Measurements from ENCODE around the gene HMBS. TPM values are rescaled to one million over a fixed set of nuclear protein-coding genes. Genes with fewer than 3 reads are reported as not detected.

Gene HMBS
- total RNA-seq, 4 donors from 2014 or later, result 8.7 to 31.1 (median 14.5) TPM

DNA sequence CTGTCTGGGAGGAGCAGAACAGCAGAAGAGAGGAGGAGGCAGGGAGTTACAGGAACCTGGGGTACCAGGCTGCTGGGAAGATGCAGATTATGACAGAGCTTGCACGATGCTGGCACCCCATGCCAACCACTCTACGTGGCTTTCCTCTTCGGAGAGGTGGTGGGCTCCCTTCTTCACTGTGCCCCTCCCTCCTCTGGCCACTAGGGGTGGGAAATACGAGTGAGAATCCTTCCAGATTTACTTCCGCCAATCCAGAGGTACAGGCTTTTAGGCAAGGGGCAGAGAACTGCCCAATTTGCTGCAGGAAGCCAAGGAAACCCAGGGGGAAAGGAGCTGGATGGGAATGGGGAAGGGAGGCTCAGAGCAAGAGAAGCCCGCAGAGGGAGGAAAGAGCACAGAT is 40.0 kb upstream of the HMBS start:
- TF ChIP-seq POLR2A (IDR thresholded peaks at IDR 0.05) (no peak), CTCF (IDR thresholded peaks at IDR 0.05 in 4 of 5, conservative IDR thresholded peaks at IDR 0.05 in 1 of 5) (no peak)
- Histone ChIP-seq H3K27ac (no peak overlapping the region), H3K9me3 (no peaks in the 10 kb centered on the region), H3K4me1 (no peaks in the 10 kb centered on the region), H3K36me3 (peaks cover 0 to 47% of the 10 kb centered on the region in 2 donors), H3K4me3 (no peak overlapping the region), H3K27me3 (no peaks in the 10 kb centered on the region)
- intact Hi-C loops (cut with DNase I; ENCODE audit: low total_unique reads), result no loop called here
- DNase-seq (no peak), ATAC-seq (no peak)
- in situ Hi-C loops (cut with MboI; ENCODE audit: low sequenced_read_pairs in 4 of 4), result no loop called here

GRCh38 chr11:119046489-119046888 is 38.2 kb upstream of the HMBS start:
- Histone ChIP-seq H3K36me3 (peaks cover 0 to 61% of the 10 kb centered on the region in 2 donors), H3K4me3 (no peak overlapping the region), H3K27me3 (no peaks in the 10 kb centered on the region), H3K9me3 (no peaks in the 10 kb centered on the region), H3K27ac (no peak overlapping the region), H3K4me1 (no peaks in the 10 kb centered on the region)
- intact Hi-C loops (cut with DNase I; ENCODE audit: low total_unique reads) (no loop called here), in situ Hi-C loops (cut with MboI; ENCODE audit: low sequenced_read_pairs in 4 of 4) (no loop called here)
- ATAC-seq, result no peak
- DNase-seq, result no peak
- TF ChIP-seq POLR2A (IDR thresholded peaks at IDR 0.05) (no peak), CTCF (IDR thresholded peaks at IDR 0.05 in 4 of 5, conservative IDR thresholded peaks at IDR 0.05 in 1 of 5) (no peak)

- Histone ChIP-seq H3K4me3 (no peak overlapping the region), H3K27ac (no peak overlapping the region), H3K9me3 (no peaks in the 10 kb centered on the region), H3K4me1 (no peaks in the 10 kb centered on the region), H3K27me3 (no peaks in the 10 kb centered on the region), H3K36me3 (peaks cover 0 to 68% of the 10 kb centered on the region in 2 donors)
- intact Hi-C loops (cut with DNase I; ENCODE audit: low total_unique reads), result no loop called here
- DNase-seq (no peak), ATAC-seq (no peak)
- no peak for TF ChIP-seq POLR2A (IDR thresholded peaks at IDR 0.05)
- no peak for TF ChIP-seq CTCF (IDR thresholded peaks at IDR 0.05 in 4 of 5, conservative IDR thresholded peaks at IDR 0.05 in 1 of 5)
- in situ Hi-C loops (cut with MboI; ENCODE audit: low sequenced_read_pairs in 4 of 4), result no loop called here
Observed at GRCh38 chr11:119047205-119047604, 37.5 kb upstream of the HMBS start.

DNA sequence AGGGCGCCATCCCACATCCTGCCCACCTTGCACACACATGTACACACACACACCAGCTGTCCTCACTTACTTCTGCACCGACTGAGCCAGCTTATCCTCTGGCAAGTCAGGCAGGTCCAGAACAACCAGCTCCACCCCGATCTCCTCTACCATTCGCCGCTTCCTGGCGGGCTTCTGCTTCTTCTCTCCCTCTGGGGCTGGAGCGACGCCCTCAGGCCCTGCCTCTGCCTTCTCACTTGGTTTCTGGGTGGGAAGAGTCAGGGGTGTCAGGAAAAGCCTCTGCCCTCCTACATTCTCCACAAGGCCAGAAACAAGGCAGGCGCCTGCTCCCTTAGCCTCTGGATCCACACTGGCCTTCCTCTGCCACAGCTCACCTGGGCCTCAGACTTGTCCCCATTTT is 36.0 kb upstream of the HMBS start:
- Histone ChIP-seq H3K4me3 (no peak overlapping the region), H3K9me3 (no peaks in the 10 kb centered on the region), H3K27me3 (no peaks in the 10 kb centered on the region), H3K27ac (no peak overlapping the region), H3K36me3 (peaks cover 0 to 83% of the 10 kb centered on the region in 2 donors), H3K4me1 (no peaks in the 10 kb centered on the region)
- TF ChIP-seq POLR2A (IDR thresholded peaks at IDR 0.05), result no peak
- no peak for TF ChIP-seq CTCF (IDR thresholded peaks at IDR 0.05 in 4 of 5, conservative IDR thresholded peaks at IDR 0.05 in 1 of 5)
- ATAC-seq (no peak), DNase-seq (no peak)
- in situ Hi-C loops (cut with MboI; ENCODE audit: low sequenced_read_pairs in 4 of 4), result no loop called here
- intact Hi-C loops (cut with DNase I; ENCODE audit: low total_unique reads), result no loop called here

DNA sequence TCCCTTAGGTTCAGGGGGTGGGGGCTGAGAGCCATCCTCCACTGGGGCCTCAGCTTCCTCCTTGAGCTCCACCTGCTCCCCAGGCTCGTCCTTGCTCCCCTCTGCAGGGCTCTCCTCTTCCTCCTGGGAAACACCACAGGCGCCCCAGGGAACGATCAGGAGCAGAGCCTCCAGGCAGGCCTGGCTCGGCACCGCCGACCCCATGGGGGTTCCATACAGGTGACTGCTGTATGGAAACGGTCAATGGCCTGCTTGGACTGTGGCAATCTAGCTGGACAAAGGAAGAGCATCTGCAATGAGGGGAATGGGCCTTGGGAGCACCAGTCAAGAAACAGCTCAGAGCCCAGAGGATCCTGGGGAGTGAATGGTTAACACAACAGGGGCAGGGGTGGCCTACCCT is 35.6 kb upstream of the HMBS start:
- ATAC-seq, result no peak
- no peak overlapping the region for H3K4me3 ChIP-seq
- DNase-seq, result no peak
- H3K36me3 ChIP-seq, result peaks cover 0 to 87% of the 10 kb centered on the region in 2 donors
- in situ Hi-C loops (cut with MboI; ENCODE audit: low sequenced_read_pairs in 4 of 4), result no loop called here
- H3K9me3 ChIP-seq, result no peaks in the 10 kb centered on the region
- H3K27ac ChIP-seq, result no peak overlapping the region
- no peaks in the 10 kb centered on the region for H3K4me1 ChIP-seq
- H3K27me3 ChIP-seq, result no peaks in the 10 kb centered on the region
- TF ChIP-seq POLR2A (IDR thresholded peaks at IDR 0.05) (no peak), CTCF (IDR thresholded peaks at IDR 0.05 in 4 of 5, conservative IDR thresholded peaks at IDR 0.05 in 1 of 5) (no peak)
- intact Hi-C loops (cut with DNase I; ENCODE audit: low total_unique reads), result no loop called here

All from gastrocnemius medialis (tissue), 4 donors.